ENCODE measurements around the gene HSD17B3. TPM values are rescaled to one million over a fixed set of nuclear protein-coding genes. Genes with fewer than 3 reads are reported as not detected.
"Not testable (repeated sequence)": the region's sequence is repeated elsewhere in the genome, so short reads cannot be mapped to it uniquely, and the experiment has no call there.

The HSD17B3 gene
- total RNA-seq, 4 donors from 2014 or later = 1.6 to 14.5 (median 2.0) TPM; not detected in 1

- Histone ChIP-seq H3K4me3 (no peak overlapping the region), H3K36me3 (peaks cover 0 to 44% (median 0%) of the 10 kb centered on the region in 3 donors), H3K4me1 (no peaks in the 10 kb centered on the region), H3K27ac (no peak overlapping the region), H3K9me3 (no peaks in the 10 kb centered on the region), H3K27me3 (no peaks in the 10 kb centered on the region)
- DNase-seq = no peak
- no peak for TF ChIP-seq POLR2A (IDR thresholded peaks at IDR 0.05)
- TF ChIP-seq CTCF (IDR thresholded peaks at IDR 0.05) = no peak
Measured at GRCh38 chr9:96320749-96321280, 18.8 kb upstream of the HSD17B3 start.

- H3K9me3 ChIP-seq = no peaks in the 10 kb centered on the region
- H3K4me1 ChIP-seq = no peaks in the 10 kb centered on the region
- H3K27me3 ChIP-seq = no peaks in the 10 kb centered on the region
- DNase-seq = no peak
- H3K36me3 ChIP-seq = peaks cover 0 to 51% (median 0%) of the 10 kb centered on the region in 3 donors
- no peak for TF ChIP-seq POLR2A (IDR thresholded peaks at IDR 0.05)
- no peak for TF ChIP-seq CTCF (IDR thresholded peaks at IDR 0.05)
- H3K4me3 ChIP-seq = no peak overlapping the region
- no peak overlapping the region for H3K27ac ChIP-seq
Measured at GRCh38 chr9:96318921-96319565, 17.1 kb upstream of the HSD17B3 start.

GRCh38 chr9:96317335-96317980 is 15.5 kb upstream of the HSD17B3 start:
- H3K9me3 ChIP-seq = peaks cover 0 to 8% (median 2%) of the 10 kb centered on the region in 4 donors
- H3K4me1 ChIP-seq = no peaks in the 10 kb centered on the region
- no peak overlapping the region for H3K4me3 ChIP-seq
- H3K36me3 ChIP-seq = peaks cover 0 to 41% (median 0%) of the 10 kb centered on the region in 3 donors
- DNase-seq = peak in 2 of 3 donors; percentile 56 to 73
- no peak for TF ChIP-seq POLR2A (IDR thresholded peaks at IDR 0.05)
- TF ChIP-seq CTCF (IDR thresholded peaks at IDR 0.05) = peak; percentile 35 to 85 (median 68)
- H3K27me3 ChIP-seq = no peaks in the 10 kb centered on the region
- no peak overlapping the region for H3K27ac ChIP-seq

GRCh38 chr9:96309850-96310249 is 7.9 kb upstream of the HSD17B3 start:
- Histone ChIP-seq H3K4me3 (no peak overlapping the region), H3K36me3 (peaks cover 0 to 7% (median 0%) of the 10 kb centered on the region in 3 donors), H3K4me1 (no peaks in the 10 kb centered on the region), H3K27me3 (no peaks in the 10 kb centered on the region), H3K27ac (no peak overlapping the region), H3K9me3 (peaks cover 0 to 8% (median 2%) of the 10 kb centered on the region in 4 donors)
- TF ChIP-seq POLR2A (IDR thresholded peaks at IDR 0.05) (no peak), CTCF (IDR thresholded peaks at IDR 0.05) (no peak)
- no peak for DNase-seq

GRCh38 chr9:96306958-96307357 is 5.0 kb upstream of the HSD17B3 start:
- not testable (repeated sequence) for DNase-seq, H3K9me3 ChIP-seq, H3K4me3 ChIP-seq, H3K4me1 ChIP-seq, H3K36me3 ChIP-seq, H3K27ac ChIP-seq, H3K27me3 ChIP-seq

GRCh38 chr9:96305171-96305570 is 3.2 kb upstream of the HSD17B3 start:
- H3K27me3 ChIP-seq = no peaks in the 10 kb centered on the region

More at GRCh38 chr9:96305171-96305570, 3.2 kb upstream of the HSD17B3 start:
- H3K4me3 ChIP-seq = no peak overlapping the region
- no peak for TF ChIP-seq POLR2A (IDR thresholded peaks at IDR 0.05)
- TF ChIP-seq CTCF (IDR thresholded peaks at IDR 0.05) = no peak
- no peaks in the 10 kb centered on the region for H3K36me3 ChIP-seq
- no peak for DNase-seq
- H3K9me3 ChIP-seq = no peaks in the 10 kb centered on the region
- no peaks in the 10 kb centered on the region for H3K4me1 ChIP-seq
- H3K27ac ChIP-seq = no peak overlapping the region

Measured in Peyer's patch (tissue), 4 donors.